Measurements from ENCODE around the gene KCNH2.
"Not testable (repeated sequence)": the region's sequence is repeated elsewhere in the genome, so short reads cannot be mapped to it uniquely, and the experiment has no call there.

Gene KCNH2, protein sequence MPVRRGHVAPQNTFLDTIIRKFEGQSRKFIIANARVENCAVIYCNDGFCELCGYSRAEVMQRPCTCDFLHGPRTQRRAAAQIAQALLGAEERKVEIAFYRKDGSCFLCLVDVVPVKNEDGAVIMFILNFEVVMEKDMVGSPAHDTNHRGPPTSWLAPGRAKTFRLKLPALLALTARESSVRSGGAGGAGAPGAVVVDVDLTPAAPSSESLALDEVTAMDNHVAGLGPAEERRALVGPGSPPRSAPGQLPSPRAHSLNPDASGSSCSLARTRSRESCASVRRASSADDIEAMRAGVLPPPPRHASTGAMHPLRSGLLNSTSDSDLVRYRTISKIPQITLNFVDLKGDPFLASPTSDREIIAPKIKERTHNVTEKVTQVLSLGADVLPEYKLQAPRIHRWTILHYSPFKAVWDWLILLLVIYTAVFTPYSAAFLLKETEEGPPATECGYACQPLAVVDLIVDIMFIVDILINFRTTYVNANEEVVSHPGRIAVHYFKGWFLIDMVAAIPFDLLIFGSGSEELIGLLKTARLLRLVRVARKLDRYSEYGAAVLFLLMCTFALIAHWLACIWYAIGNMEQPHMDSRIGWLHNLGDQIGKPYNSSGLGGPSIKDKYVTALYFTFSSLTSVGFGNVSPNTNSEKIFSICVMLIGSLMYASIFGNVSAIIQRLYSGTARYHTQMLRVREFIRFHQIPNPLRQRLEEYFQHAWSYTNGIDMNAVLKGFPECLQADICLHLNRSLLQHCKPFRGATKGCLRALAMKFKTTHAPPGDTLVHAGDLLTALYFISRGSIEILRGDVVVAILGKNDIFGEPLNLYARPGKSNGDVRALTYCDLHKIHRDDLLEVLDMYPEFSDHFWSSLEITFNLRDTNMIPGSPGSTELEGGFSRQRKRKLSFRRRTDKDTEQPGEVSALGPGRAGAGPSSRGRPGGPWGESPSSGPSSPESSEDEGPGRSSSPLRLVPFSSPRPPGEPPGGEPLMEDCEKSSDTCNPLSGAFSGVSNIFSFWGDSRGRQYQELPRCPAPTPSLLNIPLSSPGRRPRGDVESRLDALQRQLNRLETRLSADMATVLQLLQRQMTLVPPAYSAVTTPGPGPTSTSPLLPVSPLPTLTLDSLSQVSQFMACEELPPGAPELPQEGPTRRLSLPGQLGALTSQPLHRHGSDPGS

DNA sequence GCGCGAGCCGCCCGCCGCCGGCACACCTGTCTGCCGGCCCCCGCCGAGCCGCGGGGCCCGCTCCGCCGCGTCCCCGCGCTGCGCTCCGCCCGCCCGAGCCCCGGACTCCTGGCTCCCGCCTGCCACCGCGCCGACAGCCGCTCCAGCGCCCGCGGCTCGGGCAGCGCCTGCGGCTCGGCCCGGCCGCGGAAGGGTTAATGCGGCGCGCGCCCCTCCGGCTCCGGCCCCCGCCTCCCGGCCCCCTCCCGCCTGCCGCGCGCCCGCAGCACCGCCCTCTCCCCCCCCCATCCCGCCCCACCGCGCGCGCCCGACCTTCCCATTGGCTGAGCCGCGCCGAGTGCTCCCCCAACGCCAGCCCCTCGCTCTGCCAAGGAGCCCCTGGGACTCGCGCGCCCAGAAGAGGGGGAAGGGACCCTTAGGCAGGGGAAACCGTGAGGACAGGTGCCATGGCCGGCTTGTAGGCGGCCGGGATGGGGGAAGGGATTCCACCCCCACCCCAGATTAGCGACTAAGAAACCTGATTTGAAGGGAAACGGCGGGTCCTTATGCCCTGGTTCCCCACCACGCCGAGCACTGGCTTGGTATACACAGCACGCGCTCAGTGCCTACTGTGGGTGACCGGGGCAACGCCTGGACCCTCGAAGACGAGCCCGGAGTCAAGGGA is at the start of gene KCNH2:
TSS of gene KCNH2 (minus strand) at position 196 of the 664 bp plus-strand sequence. CDS start 408 bp downstream, outside the sequence.
- DNase-seq, result no peak

DNA sequence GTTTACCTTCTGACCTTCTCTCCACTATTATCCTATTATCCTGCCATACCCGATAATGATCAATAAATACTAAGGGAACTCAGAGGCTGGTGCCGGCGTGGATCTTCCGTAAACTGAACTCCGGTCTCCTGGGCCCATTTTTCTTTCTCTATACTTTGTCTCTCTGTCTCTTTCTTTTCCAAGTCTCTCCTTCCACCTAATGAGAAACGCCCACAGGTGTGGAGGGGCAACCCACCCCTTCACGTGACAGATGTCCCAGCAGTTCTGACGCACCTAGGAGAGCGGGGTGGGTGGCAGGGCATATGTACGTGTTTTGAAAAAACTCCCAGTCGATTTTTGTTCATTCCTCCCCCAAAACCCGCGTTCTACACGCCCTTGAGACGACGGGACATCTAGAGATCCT is 49.6 kb upstream of the KCNH2 start:
- DNase-seq, result not testable (repeated sequence)

DNA sequence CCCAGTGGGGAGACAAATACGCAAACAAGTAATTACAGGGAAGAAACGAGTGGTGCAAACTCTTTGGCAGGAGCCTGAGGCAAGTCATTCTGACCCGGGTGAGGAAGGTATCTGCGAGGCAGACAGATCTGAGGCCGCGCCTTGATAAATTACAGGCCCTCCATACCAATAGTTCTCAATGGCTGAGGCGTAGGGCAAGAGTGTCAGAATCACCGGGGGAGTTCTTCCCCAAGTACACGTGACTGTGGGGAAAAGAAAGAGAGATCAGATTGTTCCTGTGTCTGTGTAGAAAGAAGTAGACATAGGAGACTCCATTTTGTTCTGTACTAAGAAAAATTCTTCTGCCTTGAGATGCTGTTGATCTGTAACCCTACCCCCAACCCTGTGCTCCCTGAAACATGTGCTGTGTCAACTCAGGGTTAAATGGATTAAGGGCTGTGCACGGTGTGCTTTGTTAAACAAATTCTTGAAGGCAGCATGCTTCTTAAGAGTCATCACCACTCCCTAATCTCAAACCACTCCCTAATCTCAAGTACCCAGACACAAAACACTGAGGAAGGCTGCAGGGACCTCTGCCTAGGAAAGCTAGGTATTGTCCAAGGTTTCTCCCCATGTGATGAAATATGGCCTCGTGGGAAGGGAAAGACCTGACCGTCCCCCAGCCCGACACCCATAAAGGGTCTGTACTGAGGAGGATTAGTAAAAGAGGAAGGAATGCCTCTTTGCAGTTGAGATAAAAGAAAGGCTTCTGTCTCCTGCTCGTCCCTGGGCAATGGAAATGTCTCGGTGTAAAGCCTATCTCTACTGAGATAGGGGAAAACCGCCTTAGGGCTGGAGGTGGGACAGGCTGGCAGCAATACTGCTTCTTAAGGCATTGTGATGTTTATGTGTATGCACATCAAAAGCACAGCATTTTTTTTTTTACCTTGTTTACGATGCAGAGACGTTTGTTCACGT is 48.9 kb upstream of the KCNH2 start:
- DNase-seq, result not testable (repeated sequence)

DNA sequence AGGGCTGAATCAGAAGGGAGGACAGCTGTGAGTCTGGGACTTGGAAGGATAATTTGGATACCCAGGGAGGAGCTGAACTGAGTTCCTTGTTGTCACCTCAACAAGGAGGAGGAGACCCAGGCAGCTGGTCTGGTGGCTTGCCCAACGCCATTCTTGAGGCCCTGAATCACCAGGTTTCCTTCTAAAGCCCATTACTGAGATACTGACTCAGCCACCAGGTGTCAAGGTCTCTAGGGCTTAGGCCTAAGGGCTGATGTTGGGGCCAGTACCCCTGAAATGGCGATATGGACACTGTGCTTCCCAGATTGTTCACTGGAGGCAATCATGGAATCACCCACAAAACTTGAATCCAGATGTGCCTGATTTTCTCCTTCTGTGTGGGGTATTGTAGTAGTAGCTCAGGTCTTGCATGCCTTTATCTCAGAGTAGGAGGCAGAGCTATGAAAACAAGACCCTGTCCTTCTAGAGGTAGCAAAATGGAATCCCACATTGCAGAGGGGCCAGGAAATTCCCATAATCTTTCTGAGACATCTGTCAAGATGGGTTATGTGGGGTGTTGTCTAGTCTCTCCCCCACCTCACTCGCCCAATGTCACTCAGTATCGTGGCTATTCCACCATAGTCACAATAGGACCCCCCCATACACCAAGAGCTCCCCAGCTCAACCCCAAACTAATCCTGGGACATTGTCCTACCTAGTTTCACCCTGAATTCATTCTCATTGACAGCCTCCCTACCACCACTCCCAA is 48.0 kb upstream of the KCNH2 start:
- DNase-seq, result no peak

DNA sequence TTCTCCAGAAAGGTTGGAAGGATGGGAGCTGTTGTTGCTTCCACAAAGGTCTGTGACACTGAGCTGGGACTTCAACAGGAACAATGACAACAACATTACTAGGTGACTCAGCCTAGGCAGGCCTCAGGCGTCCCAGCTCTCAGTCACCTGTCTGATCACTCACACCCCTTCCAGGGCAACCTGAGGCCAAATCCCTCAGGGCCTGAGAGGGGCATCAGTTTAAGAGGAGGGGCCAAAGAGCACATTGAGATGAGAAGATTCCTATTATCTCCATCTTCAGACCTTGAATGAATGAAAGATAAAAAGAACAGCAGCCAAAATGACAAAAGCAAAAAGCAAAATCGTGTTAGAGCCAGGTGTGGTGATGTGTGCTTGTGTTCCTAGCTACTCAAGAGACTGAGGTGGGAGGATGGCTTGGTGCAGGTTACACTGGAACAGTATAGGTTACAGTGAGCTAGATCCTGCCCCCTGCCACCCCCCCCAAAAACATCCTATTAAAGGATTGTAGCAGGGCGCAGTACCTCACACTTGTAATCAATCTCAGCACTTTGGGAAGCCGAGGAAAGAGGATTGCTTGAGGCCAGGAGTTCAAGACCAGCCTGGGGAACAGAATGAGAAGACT is 46.4 kb upstream of the KCNH2 start, which contains the start of gene ATG9B:
TSS of gene ATG9B (minus strand) at position 60 of the 622 bp plus-strand sequence. CDS start 71 bp downstream, outside the sequence.
- DNase-seq, result no peak

DNA sequence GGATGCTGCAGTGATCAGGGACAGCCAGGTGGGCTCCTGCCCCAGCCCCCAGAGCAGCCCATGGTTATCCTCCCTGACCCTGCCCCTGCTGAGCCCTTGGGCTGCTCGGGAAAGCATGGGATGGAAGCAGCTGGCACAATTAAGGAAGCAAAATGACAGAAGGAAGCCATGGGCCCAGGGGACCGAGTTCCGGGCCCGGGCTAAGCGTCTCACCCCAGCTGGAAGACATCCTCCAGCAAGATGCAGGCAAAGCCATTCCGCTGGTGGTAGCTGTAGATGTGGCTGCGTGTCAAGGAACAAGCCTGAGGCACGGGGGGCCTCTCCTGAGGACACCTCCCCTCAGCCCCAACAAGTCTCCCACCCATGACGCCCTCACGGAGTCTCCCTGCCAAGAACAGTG is 45.1 kb upstream of the KCNH2 start:
- DNase-seq, result no peak

DNA sequence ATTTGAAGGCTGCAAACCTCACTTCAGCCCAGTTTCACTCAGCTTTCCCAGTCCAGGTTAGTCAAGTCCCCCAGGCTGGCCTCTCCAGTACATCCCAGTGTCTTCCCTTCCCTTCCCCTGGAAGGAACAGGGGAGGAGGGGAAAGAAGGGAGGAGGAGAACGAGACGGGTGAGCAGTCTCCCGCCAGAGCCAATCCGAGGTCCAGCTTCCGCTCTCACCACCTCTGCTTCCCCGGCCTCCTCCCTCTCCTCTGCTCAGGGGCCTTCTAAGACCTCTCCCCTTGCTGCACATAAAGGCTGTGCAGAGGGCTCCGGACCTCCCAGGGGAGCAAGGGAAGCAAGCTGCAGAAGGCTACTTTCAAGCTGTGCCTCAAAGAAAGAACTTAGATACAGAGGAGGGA is 42.1 kb upstream of the KCNH2 start:
- no peak for DNase-seq

DNA sequence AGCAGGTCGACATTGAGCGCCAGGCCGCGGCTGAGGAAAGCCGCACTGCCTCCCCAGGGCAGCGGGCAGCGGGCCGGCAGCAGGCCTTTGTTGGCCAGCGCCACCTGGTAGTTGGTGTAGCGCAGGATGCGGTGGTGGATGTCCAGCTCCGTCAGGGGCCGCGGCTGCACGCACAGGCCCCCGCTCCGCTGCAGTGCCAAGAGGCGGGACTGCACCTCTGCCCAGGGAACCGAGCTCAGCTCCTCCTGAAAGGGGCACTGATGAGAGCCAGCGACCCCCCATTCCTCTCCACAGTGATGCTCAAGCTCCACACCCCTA is 41.0 kb upstream of the KCNH2 start:
- DNase-seq, result no peak

DNA sequence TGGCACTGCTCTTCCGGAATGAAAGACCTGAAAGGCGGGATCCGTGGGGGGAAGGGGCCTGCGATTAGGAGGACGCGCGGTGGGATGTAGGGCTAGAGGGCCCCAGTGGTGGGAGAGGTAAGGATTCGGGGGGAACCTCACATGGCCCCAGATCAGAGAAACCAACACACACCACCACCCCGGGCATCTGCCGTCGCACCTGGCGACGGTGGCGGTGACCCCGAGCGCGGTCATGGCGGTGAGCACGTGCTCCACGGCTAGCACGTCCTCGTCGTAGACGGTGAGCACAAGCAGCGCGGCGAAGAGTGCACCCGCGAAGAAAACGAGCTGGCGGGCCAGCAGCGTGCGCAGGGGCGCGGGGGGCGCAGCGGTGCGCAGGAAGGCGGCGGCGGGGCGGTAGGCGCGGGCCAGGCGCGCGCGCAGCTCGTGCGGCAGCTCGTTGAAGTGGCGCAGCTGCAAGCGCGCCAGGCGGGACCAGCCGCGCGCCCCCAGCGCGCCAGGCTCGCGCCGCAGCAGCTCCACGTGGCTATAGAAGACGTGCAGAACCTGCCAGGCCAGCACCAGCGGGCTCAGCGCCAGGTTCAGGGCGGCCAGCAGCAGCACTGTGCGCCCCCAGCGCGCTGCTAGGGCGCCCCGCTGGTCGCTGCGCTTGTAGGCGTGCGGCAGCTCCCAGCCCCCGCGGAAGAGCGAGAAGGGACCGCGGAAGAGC is 40.5 kb upstream of the KCNH2 start:
- DNase-seq, result peak in 1 of 2 experiments; percentile 20

DNA sequence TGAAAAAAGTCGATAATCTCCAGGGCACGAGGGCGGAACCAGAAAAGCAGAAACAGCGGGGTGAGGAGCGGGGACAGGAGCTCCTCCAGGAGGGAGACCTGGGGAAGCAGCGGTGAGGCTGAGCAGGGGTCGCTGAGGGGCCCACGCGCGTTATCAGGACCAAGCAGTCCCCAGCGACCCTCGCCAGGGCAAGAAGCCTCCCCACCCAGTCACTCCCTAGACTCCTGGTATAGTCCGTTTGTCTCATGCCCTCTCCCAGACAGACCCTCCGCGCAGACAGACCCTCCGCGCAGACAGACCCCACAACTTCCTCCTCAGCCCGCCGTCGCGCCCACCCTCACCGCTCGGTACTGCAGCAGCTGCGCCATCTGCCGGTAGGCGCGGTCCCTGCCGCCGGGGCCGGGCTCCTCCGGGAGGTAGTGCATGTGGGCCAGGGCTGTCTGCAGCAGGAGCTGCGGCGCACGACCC is 39.9 kb upstream of the KCNH2 start:
- DNase-seq, result peak; percentile 77 to 79

DNA sequence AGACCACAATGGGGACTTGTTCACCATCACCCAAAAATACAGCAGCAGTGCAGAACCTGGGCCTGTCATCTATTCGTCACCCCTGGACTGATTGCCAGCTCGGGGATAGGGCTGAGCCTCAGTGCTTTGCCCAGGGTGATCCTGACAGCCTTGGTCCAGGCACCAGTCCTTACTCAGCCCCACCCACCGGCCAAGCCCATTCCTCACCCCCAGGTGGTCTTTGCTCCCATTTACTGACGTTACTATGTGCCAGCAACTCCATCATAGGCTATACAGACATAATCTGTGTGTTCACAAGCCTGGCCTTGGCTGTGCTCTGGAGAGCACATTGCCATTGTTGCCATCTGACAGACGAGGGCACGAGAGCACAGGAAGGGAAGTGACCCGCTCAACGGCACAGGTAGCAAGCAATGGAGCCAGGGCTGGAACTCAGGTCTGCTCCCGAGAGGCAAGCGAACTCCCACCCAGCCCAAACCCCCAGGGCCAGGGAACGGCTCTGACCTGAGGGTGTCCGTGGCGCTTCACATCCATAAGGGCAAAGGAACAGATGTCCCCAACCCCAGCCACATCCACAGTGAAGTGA is 39.3 kb upstream of the KCNH2 start:
- no peak for DNase-seq

DNA sequence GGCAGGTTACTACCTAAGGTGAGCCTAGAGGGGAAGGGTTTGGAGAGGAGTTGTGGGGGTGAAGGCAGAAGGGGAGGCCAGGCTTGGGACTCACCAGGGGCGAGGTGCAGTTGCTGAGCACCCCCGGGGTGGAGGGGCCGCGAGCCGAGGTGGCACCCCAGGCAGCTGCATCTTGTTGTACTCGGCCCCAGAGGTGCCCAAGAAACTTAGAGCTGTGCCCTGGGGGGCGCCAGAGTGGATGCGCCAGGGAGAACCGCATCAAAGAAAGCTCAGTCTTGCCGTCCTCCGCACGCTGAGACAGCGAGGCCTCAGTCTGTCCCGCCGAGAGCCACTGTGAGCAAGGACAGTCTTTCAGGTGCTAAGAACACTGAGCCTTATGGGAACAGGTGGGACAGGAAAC is 38.8 kb upstream of the KCNH2 start:
- no peak for DNase-seq

DNA sequence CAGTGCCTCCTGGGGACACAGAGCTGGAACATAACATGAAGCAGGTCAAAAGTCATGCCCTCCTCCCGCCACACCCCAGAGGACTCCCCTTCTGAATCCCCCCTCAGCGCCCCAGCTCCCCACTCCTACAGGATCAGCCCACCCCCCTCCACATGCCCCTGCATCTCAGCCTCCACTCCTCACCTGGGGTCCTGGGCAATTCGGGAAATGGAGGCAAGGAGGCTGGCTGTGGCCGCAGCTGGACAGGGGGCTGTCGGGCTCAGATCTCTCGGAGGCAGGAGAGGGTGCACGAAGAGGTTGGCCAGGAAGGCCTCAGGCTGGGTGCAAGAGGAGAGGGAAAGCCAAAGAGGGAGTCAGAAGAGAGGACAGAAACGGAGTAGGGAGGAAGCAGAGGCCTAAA is 38.4 kb upstream of the KCNH2 start:
- no peak for DNase-seq

DNA sequence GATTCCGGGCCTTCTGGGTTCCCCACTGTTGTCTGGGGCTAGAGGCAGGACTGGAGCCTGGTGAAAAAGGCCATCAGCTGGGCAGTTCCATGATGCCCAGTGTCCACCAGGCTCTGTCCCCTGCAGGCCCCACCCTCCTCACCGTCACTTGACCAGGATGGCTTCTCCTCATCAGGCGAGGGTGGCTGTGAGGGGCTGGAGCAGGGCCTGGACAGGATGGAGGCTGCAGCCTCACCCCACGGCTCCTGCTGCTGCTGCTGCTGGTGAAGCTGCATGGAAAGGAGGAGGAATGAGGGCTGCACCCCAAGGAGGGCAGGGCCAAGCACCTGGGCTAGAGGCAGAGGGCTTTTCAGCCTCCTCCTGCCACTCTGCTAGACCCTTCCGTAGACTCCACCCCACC is 37.8 kb upstream of the KCNH2 start:
- DNase-seq, result no peak

DNA sequence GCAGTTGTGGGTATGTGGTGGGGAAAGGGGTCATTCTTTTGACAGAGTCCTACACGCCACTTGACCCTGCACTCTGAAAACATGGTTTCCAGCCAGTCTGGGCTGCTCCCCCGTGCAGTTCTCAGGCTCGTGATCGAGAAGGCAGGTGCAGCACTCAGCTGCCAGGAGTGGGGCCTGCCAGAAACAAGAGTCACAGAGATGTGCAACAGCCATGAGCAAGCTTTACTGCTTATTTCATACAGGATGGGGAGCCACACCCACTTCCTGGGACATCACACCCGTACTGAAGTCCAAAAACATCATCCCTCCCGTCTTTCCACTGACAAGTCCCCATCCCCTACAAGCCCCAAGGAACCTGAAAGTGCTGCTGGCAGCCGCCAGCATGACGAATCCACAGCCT is 36.8 kb upstream of the KCNH2 start:
- DNase-seq, result no peak

DNA sequence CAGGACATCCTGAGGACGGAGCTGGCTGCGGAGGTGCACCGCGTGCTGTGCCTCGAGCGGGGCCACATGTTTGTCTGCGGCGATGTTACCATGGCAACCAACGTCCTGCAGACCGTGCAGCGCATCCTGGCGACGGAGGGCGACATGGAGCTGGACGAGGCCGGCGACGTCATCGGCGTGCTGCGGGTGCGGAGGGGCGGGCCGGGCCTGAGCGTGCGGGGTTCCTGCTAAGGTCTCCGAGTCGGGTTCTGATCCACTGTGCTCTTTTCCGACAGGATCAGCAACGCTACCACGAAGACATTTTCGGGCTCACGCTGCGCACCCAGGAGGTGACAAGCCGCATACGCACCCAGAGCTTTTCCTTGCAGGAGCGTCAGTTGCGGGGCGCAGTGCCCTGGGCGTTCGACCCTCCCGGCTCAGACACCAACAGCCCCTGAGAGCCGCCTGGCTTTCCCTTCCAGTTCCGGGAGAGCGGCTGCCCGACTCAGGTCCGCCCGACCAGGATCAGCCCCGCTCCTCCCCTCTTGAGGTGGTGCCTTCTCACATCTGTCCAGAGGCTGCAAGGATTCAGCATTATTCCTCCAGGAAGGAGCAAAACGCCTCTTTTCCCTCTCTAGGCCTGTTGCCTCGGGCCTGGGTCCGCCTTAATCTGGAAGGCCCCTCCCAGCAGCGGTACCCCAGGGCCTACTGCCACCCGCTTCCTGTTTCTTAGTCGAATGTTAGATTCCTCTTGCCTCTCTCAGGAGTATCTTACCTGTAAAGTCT is 35.8 kb upstream of the KCNH2 start:
- peak; percentile 70 to 75 for DNase-seq

DNA sequence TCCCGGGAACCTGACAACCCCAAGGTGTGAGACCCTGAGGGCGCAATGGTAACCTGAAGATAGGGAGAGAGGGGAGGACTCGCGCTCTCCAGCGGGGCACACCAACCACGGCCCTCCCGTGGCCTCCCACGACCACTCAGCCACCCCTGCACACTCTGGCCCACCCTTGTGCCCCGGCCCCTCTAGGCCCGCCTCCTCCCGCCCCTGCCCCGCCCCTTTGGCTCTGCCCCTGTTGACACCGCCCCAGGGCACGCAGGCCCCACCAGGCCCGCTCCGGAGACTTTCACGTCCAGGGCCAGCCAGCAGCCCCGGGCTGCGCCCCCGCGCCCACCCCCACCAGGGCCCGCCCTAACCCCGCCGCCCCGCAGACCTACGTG is 35.2 kb upstream of the KCNH2 start:
- no peak for DNase-seq

DNA sequence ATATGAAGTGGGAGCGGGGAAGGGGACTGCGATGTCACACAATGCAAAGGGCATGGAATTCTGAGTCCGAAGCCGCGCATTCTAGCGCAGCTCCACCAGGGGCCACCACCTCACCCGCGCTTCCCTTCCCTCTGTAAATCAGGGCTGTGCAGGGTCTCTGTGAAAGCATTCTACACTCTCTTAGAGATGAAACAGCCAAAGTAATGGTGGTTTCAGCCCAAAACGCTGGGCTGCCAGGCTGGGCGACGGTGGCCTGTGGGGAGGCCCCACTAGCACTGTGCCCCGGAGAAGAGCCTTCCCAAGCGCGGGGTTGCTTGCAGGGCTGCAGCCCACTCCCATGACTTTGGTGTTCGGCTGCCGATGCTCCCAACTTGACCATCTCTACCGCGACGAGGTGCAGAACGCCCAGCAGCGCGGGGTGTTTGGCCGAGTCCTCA is 34.8 kb upstream of the KCNH2 start:
- no peak for DNase-seq

Measured in activated CD4-positive, alpha-beta T cell treated with anti-CD3 and anti-CD28 coated beads, Interleukin-2, amount 50 U/mL, for 4 hours (primary cell).